ENCODE measurements around the gene PPIL4. TPM values are rescaled to one million over a fixed set of nuclear protein-coding genes. Genes with fewer than 3 reads are reported as not detected.

The PPIL4 gene
- total and polyA plus RNA-seq, 4 experiments from 2014 or later = 10.0 to 35.7 (median 23.8) TPM

Other genes starting within 250 kb of the PPIL4 start
- gene TAB2, start 228.3 kb downstream of the PPIL4 start, total RNA-seq = 100 to 1,000 TPM; 108 to 116 TPM
- 10 to 100 TPM; 27.0 to 28.9 TPM for gene TAB2, start 228.3 kb downstream of the PPIL4 start, polyA plus RNA-seq
- gene SUMO4, start 145.8 kb downstream of the PPIL4 start, total RNA-seq = 10 to 100 TPM in 1 of 2 experiments, 1 to 10 TPM in 1; 6.8 to 10.0 TPM
- 1 to 10 TPM in 1 of 2 donors, not detected in 1; 2.2 TPM for gene SUMO4, start 145.8 kb downstream of the PPIL4 start, polyA plus RNA-seq
- 100 to 1,000 TPM in 1 of 2 experiments, 10 to 100 TPM in 1; 91.5 to 106 TPM for gene ZC3H12D, start 61.0 kb downstream of the PPIL4 start, total RNA-seq
- 1 to 10 TPM; 3.1 to 9.8 TPM for gene ZC3H12D, start 61.0 kb downstream of the PPIL4 start, polyA plus RNA-seq
- gene GINM1, start 20.3 kb upstream of the PPIL4 start, total RNA-seq = 10 to 100 TPM; 17.1 to 18.5 TPM
- 10 to 100 TPM; 23.2 to 26.1 TPM for gene GINM1, start 20.3 kb upstream of the PPIL4 start, polyA plus RNA-seq
- gene KATNA1, start 102.7 kb upstream of the PPIL4 start, total RNA-seq = 10 to 100 TPM; 18.2 to 21.4 TPM
- 10 to 100 TPM; 27.5 to 34.7 TPM for gene KATNA1, start 102.7 kb upstream of the PPIL4 start, polyA plus RNA-seq
- 10 to 100 TPM; 47.4 to 51.8 TPM for gene LATS1, start 172.1 kb upstream of the PPIL4 start, total RNA-seq
- 10 to 100 TPM in 1 of 2 donors, 1 to 10 TPM in 1; 5.8 to 16.4 TPM for gene LATS1, start 172.1 kb upstream of the PPIL4 start, polyA plus RNA-seq
- 10 to 100 TPM; 56.0 to 58.3 TPM for gene NUP43, start 200.5 kb upstream of the PPIL4 start, total RNA-seq
- 1 to 10 TPM; 1.9 to 7.3 TPM for gene NUP43, start 200.5 kb upstream of the PPIL4 start, polyA plus RNA-seq
- gene PCMT1, start 203.7 kb upstream of the PPIL4 start, total RNA-seq = 10 to 100 TPM; 50.8 to 55.8 TPM
- 100 to 1,000 TPM; 145 to 196 TPM for gene PCMT1, start 203.7 kb upstream of the PPIL4 start, polyA plus RNA-seq

All from CD4-positive, alpha-beta memory T cell (primary cell).